SK-N-SH (cell line): ENCODE measurements around the gene TBC1D21. TPM values are rescaled to one million over a fixed set of nuclear protein-coding genes. Genes with fewer than 3 reads are reported as not detected.

Experiments used
- CTCF ChIA-PET: fragments of 300-600, 350-600 bp; formaldehyde crosslinking; extraction: SDS; loops from one replicate; lab custom pipeline; 2021; lab: Yijun Ruan, JAX
- POLR2A ChIA-PET: fragments of 350-600 bp; sonication (Branson Sonifier 250); formaldehyde crosslinking; extraction: SDS; loops from one replicate; lab custom pipeline; 2020; ENCODE audit warnings: antibody characterized with exemption, inconsistent platforms; lab: Yijun Ruan, JAX
- DNase-seq: peaks from one replicate; pipeline ENCODE4 v3.0.0; 2012
- H2AFZ ChIP-seq: fragments of 200-600 bp; sonication (generic); 2 replicates; pipeline ENCODE4 v1.8.1; 2016; ENCODE audit warnings: antibody characterized with exemption, mild to moderate bottlenecking, low read depth
- H3F3A ChIP-seq: fragments of 200-600 bp; sonication (generic); replicated peaks from 2 replicates; pipeline ENCODE3; 2016; ENCODE audit warnings: antibody characterized with exemption, mild to moderate bottlenecking; ENCODE audit not compliant: insufficient read depth
- H3K27ac ChIP-seq, 2 experiments: fragments of 200-500 bp in 1 of 2; fragments of 200-600 bp in 1 of 2; sonication (Bioruptor generic) in 1 of 2; sonication (generic), shearing (Covaris generic) in 1 of 2; 2 replicates each; pipeline versions ENCODE4 v1.5.1 to v1.6.1; 2014 to 2016; ENCODE audit warnings: low read depth in 2 of 2, inconsistent platforms in 1 of 2, low read length in 1 of 2, mild to moderate bottlenecking in 1 of 2, mixed read lengths in 1 of 2
- H3K27me3 ChIP-seq: fragments of 200-600 bp; sonication (generic), shearing (Covaris generic); 2 replicates; pipeline ENCODE4 v1.6.1; 2016; ENCODE audit warnings: mixed run types; ENCODE audit not compliant: insufficient read depth
- H3K36me3 ChIP-seq, 2 experiments: fragments of 200-500 bp in 1 of 2; fragments of 200-600 bp in 1 of 2; sonication (Bioruptor generic) in 1 of 2; sonication (generic) in 1 of 2; replicated peaks in 1 of 2; 2 replicates each; pipeline versions ENCODE3 to v1.5.1; 2014 to 2016; ENCODE audit warnings: low read length in 1 of 2, mild to moderate bottlenecking in 1 of 2; ENCODE audit not compliant: insufficient read depth in 2 of 2, control insufficient read depth in 1 of 2
- H3K4me1 ChIP-seq, 2 experiments: fragments of 200-500 bp in 1 of 2; fragments of 200-600 bp in 1 of 2; sonication (Bioruptor generic) in 1 of 2; sonication (generic), shearing (Covaris generic) in 1 of 2; 2 replicates each; pipeline versions ENCODE4 v1.5.1 to v1.6.1; 2014 to 2016; ENCODE audit warnings: low read depth in 1 of 2, low read length in 1 of 2, mixed run types in 1 of 2; ENCODE audit not compliant: insufficient read depth in 2 of 2, control insufficient read depth in 1 of 2
- H3K4me2 ChIP-seq: fragments of 200-600 bp; sonication (generic), shearing (Covaris generic); 2 replicates; pipeline ENCODE4 v1.6.1; 2017; ENCODE audit warnings: mixed run types
- H3K4me3 ChIP-seq, 2 experiments: fragments of 200-500 bp in 1 of 2; fragments of 200-600 bp in 1 of 2; sonication (Bioruptor generic) in 1 of 2; sonication (generic), shearing (Covaris generic) in 1 of 2; 2 replicates each; pipeline versions ENCODE4 v1.5.1 to v1.8.1; 2014 to 2016; ENCODE audit warnings: low read depth in 2 of 2, inconsistent platforms in 1 of 2, low read length in 1 of 2, mild to moderate bottlenecking in 1 of 2, mixed read lengths in 1 of 2, moderate library complexity in 1 of 2
- H3K79me2 ChIP-seq: fragments of 200-600 bp; sonication (generic); 2 replicates; pipeline ENCODE4 v1.8.1; 2017; ENCODE audit warnings: mild to moderate bottlenecking; ENCODE audit not compliant: insufficient read depth
- H3K9ac ChIP-seq: fragments of 200-600 bp; sonication (generic); 2 replicates; pipeline ENCODE4 v1.6.1; 2017; ENCODE audit warnings: mixed run types
- H3K9me2 ChIP-seq: fragments of 200-600 bp; sonication (generic); 2 replicates; pipeline ENCODE4 v1.6.1; 2017; ENCODE audit warnings: mixed run types
- H3K9me3 ChIP-seq: fragments of 200-600 bp; sonication (generic); 2 replicates; pipeline ENCODE4 v1.6.1; 2017; ENCODE audit warnings: mixed run types, mild to moderate bottlenecking, moderate library complexity
- H4K20me1 ChIP-seq: fragments of 200-600 bp; sonication (generic); 2 replicates; pipeline ENCODE4 v1.6.1; 2017; ENCODE audit warnings: mild to moderate bottlenecking, mixed run types; ENCODE audit not compliant: insufficient read depth
- CHD2 ChIP-seq: fragments of 150-350 bp; IDR thresholded peaks from 2 replicates; pipeline ENCODE4 v1.6.1; 2018; ENCODE audit warnings: low read length; ENCODE audit not compliant: partially characterized antibody
- ELF1 ChIP-seq: IDR thresholded peaks from 2 replicates; pipeline ENCODE4 v1.4.0; 2012
- EP300 ChIP-seq, 2 experiments: IDR thresholded peaks; 2 replicates each; pipeline versions ENCODE4 v1.4.0 to v1.6.1; 2012; ENCODE audit warnings: borderline replicate concordance in 1 of 2, low read depth in 1 of 2, low read length in 1 of 2
- EZH2phosphoT487 ChIP-seq: fragments of 200-600 bp; sonication (generic); IDR thresholded peaks from 2 replicates; pipeline ENCODE4 v1.6.1; 2017; ENCODE audit warnings: low read depth, mixed run types, mild to moderate bottlenecking, antibody characterized with exemption, moderate library complexity, borderline replicate concordance
- FOSL2 ChIP-seq: IDR thresholded peaks from 2 replicates; pipeline ENCODE4 v1.4.0; 2012; ENCODE audit warnings: low read depth, mild to moderate bottlenecking, moderate library complexity, borderline replicate concordance
- FOXJ3 ChIP-seq: sonication (generic); formaldehyde crosslinking; IDR thresholded peaks from 2 replicates; pipeline ENCODE4 v1.5.1; 2020; ENCODE audit warnings: mild to moderate bottlenecking, missing genetic modification reagents
- FOXM1 ChIP-seq: IDR thresholded peaks from 2 replicates; pipeline ENCODE4 v1.4.0; 2012; ENCODE audit warnings: low read depth, mild to moderate bottlenecking
- GATA2 ChIP-seq: sonication (generic); formaldehyde crosslinking; IDR thresholded peaks from 2 replicates; pipeline ENCODE4 v1.5.0; 2020; ENCODE audit warnings: mild to moderate bottlenecking, missing genetic modification reagents
- MXI1 ChIP-seq: IDR thresholded peaks from 2 replicates; pipeline ENCODE4 v1.6.1; 2012; ENCODE audit warnings: mild to moderate bottlenecking, low read depth, low read length, improper control_type of control experiment
- NFIC ChIP-seq: IDR thresholded peaks from 2 replicates; pipeline ENCODE4 v1.4.0; 2012; ENCODE audit warnings: borderline replicate concordance
- NRF1 ChIP-seq: IDR thresholded peaks from 2 replicates; pipeline ENCODE4 v1.6.1; 2012; ENCODE audit warnings: low read depth, mild to moderate bottlenecking, low read length
- YY1 ChIP-seq: IDR thresholded peaks from 2 replicates; pipeline ENCODE4 v1.4.0; 2012; ENCODE audit warnings: low read depth, mild to moderate bottlenecking
- WGBS: methylation state at CpG from one replicate; pipeline ENCODE4 v1.1.6; 2017; ENCODE audit warnings: low lambda C conversion rate; 5-methylcytosine and 5-hydroxymethylcytosine counted together
- polyA plus RNA-seq, 3 experiments: library from polyadenylated mRNA; depleted of rRNA; stranded (reverse); fragments of >200 nt; gene quantifications; 2 replicates each; pipeline ENCODE4 v1.2.3, GENCODE V29; 2012
- TF ChIP-seq, protein P1 (sequence below): fragments of 150-350 bp; IDR thresholded peaks from 2 replicates; pipeline ENCODE4 v1.6.1; 2016; ENCODE audit warnings: mild to moderate bottlenecking, low read depth, low read length
- TF ChIP-seq, protein P2 (sequence below): IDR thresholded peaks from 2 replicates; pipeline ENCODE4 v1.6.1; 2012; ENCODE audit warnings: mild to moderate bottlenecking, low read depth, low read length, moderate library complexity

Gene TBC1D21
- polyA plus RNA-seq, 1 of the 3 experiments (the other 2 are of a cell fraction): not detected

GRCh38 chr15:73869216-73869995 lies 4.0 kb upstream of the TBC1D21 start:
- Histone ChIP-seq H3K27me3 (peaks cover 15% of the 10 kb centered on the region; the same call in 1 of the 2 replicates), H3K4me3 (no peak overlapping the region), H3K4me2 (no peak overlapping the region), H3K79me2 (no peaks in the 10 kb centered on the region), H3K9ac (no peak overlapping the region), H4K20me1 (no peaks in the 10 kb centered on the region), H2AFZ (no peak overlapping the region), H3K27ac (no peak overlapping the region), H3K4me1 (no peaks in the 10 kb centered on the region; a peak in 1 of 4 replicates), H3F3A (no peaks in the 10 kb centered on the region), H3K9me3 (no peaks in the 10 kb centered on the region), H3K36me3 (no peaks in the 10 kb centered on the region), H3K9me2 (no peaks in the 10 kb centered on the region)
- 54% methylated on average over 6 of the region's 6 CpGs for WGBS
- ChIA-PET CTCF (interaction anchor here (0.6 to 6.3 kb wide), 7 partner anchors 10 to 103 kb away, joined by 3 to 148 read pairs (median 3); no protein-coding TSS in a partner anchor), POLR2A (no interaction called here)
- no peak for DNase-seq
- TF ChIP-seq GATA2 (CRISPR knock-in tag): no peak
- no peak for TF ChIP-seq FOXM1
- no peak for TF ChIP-seq CHD2
- no peak for TF ChIP-seq NFIC
- TF ChIP-seq FOXJ3 (CRISPR knock-in tag): no peak
- TF ChIP-seq, protein P1, sequence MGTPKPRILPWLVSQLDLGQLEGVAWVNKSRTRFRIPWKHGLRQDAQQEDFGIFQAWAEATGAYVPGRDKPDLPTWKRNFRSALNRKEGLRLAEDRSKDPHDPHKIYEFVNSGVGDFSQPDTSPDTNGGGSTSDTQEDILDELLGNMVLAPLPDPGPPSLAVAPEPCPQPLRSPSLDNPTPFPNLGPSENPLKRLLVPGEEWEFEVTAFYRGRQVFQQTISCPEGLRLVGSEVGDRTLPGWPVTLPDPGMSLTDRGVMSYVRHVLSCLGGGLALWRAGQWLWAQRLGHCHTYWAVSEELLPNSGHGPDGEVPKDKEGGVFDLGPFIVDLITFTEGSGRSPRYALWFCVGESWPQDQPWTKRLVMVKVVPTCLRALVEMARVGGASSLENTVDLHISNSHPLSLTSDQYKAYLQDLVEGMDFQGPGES: no peak
- TF ChIP-seq FOSL2: no peak
- TF ChIP-seq EP300 (IDR thresholded peaks at IDR 0.05; ENCODE audit: borderline replicate concordance in 1 of 2, low read depth in 1 of 2, low read length in 1 of 2): no peak
- TF ChIP-seq EZH2phosphoT487: no peak
- no peak for TF ChIP-seq MXI1
- no peak for TF ChIP-seq NRF1
- TF ChIP-seq YY1: no peak
- TF ChIP-seq, protein P2, sequence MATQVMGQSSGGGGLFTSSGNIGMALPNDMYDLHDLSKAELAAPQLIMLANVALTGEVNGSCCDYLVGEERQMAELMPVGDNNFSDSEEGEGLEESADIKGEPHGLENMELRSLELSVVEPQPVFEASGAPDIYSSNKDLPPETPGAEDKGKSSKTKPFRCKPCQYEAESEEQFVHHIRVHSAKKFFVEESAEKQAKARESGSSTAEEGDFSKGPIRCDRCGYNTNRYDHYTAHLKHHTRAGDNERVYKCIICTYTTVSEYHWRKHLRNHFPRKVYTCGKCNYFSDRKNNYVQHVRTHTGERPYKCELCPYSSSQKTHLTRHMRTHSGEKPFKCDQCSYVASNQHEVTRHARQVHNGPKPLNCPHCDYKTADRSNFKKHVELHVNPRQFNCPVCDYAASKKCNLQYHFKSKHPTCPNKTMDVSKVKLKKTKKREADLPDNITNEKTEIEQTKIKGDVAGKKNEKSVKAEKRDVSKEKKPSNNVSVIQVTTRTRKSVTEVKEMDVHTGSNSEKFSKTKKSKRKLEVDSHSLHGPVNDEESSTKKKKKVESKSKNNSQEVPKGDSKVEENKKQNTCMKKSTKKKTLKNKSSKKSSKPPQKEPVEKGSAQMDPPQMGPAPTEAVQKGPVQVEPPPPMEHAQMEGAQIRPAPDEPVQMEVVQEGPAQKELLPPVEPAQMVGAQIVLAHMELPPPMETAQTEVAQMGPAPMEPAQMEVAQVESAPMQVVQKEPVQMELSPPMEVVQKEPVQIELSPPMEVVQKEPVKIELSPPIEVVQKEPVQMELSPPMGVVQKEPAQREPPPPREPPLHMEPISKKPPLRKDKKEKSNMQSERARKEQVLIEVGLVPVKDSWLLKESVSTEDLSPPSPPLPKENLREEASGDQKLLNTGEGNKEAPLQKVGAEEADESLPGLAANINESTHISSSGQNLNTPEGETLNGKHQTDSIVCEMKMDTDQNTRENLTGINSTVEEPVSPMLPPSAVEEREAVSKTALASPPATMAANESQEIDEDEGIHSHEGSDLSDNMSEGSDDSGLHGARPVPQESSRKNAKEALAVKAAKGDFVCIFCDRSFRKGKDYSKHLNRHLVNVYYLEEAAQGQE: no peak
- no peak for TF ChIP-seq ELF1
